ENCODE results near the gene NR6A1. TPM values are rescaled to one million over a fixed set of nuclear protein-coding genes. Genes with fewer than 3 reads are reported as not detected.

Gene NR6A1
- total RNA-seq, 5 donors from 2014 or later (not counting 1 experiment from before 2014, with no cell fraction given), result 0.19 to 0.50 (median 0.40) TPM; not detected in 1

DNA sequence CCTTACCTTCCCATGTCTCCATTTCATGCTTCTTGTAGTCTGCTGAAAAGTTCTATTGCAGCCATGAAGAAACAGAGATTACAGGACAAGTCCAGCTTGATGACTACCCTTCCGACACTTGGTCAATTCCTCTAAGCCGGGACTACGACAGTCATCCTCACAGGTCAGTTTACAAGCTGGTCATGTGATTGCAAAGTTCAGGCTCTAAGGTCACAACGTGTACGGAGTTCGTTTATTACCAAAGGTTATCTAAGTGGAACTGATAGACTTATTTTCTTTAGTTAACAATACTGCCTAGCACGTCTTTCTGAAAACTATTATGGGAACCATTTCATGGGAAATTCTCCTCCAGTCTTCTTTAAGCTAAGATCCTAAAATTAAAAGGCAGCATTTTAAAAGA, 175.4 kb downstream of the NR6A1 start:
- H3K36me3 ChIP-seq (ENCODE audit: control insufficient read depth in 2 of 2, extremely low read depth in 1 of 2, insufficient read depth in 1 of 2, low read length in 1 of 2), result no peaks in the 10 kb centered on the region
- ChIA-PET CTCF (interaction anchor here in 1 of 2 donors (0.6 kb wide), 1 partner anchor 43 kb away, joined by 5 read pairs; no protein-coding TSS in a partner anchor), POLR2A (no interaction called here)
- no peaks in the 10 kb centered on the region for H3K27me3 ChIP-seq (replicated peaks in 1 of 2; ENCODE audit: control insufficient read depth in 2 of 2, extremely low read depth in 1 of 2, insufficient read depth in 2 of 2, low read length in 1 of 2)
- DNase-seq, result no peak
- H3K27ac Mint-ChIP-seq, result no peak overlapping the region
- no peaks in the 10 kb centered on the region for H3K36me3 Mint-ChIP-seq
- H3K4me3 Mint-ChIP-seq, result no peak overlapping the region
- H3K27ac ChIP-seq (ENCODE audit: low read length), result no peak overlapping the region
- H3K27me3 Mint-ChIP-seq, result peaks cover 17 to 23% of the 10 kb centered on the region in 2 donors
- H3K4me3 ChIP-seq (ENCODE audit: control insufficient read depth in 1 of 2, extremely low read depth in 1 of 2, low read length in 1 of 2), result no peak overlapping the region
- no peaks in the 10 kb centered on the region for H3K4me1 ChIP-seq (ENCODE audit: control insufficient read depth in 1 of 2, extremely low read depth in 1 of 2, insufficient read depth in 2 of 2, low read length in 2 of 2)
- no peak for ATAC-seq (replicated peaks in 1 of 4)
- H3K9me3 ChIP-seq, result no peaks in the 10 kb centered on the region
- H3K9me3 Mint-ChIP-seq, result no peaks in the 10 kb centered on the region
- 100% methylated on average over 1 of the region's 7 CpGs for WGBS (ENCODE audit: insufficient coverage)
- H3K4me1 Mint-ChIP-seq, result no peaks in the 10 kb centered on the region

GRCh38 chr9:124594673-124595072, 176.4 kb downstream of the NR6A1 start:
- DNase-seq, result no peak
- Histone ChIP-seq H3K9me3 (no peaks in the 10 kb centered on the region), H3K4me1 (ENCODE audit: control insufficient read depth in 1 of 2, extremely low read depth in 1 of 2, insufficient read depth in 2 of 2, low read length in 2 of 2) (no peaks in the 10 kb centered on the region), H3K27me3 (replicated peaks in 1 of 2; ENCODE audit: control insufficient read depth in 2 of 2, extremely low read depth in 1 of 2, insufficient read depth in 2 of 2, low read length in 1 of 2) (no peaks in the 10 kb centered on the region), H3K4me3 (ENCODE audit: control insufficient read depth in 1 of 2, extremely low read depth in 1 of 2, low read length in 1 of 2) (no peak overlapping the region), H3K36me3 (ENCODE audit: control insufficient read depth in 2 of 2, extremely low read depth in 1 of 2, insufficient read depth in 1 of 2, low read length in 1 of 2) (no peaks in the 10 kb centered on the region), H3K27ac (ENCODE audit: low read length) (no peak overlapping the region)
- H3K36me3 Mint-ChIP-seq, result no peaks in the 10 kb centered on the region
- H3K4me3 Mint-ChIP-seq, result no peak overlapping the region
- no peaks in the 10 kb centered on the region for H3K4me1 Mint-ChIP-seq
- ChIA-PET POLR2A (interaction anchor here in 1 of 2 donors (0.5 kb wide), 1 partner anchor 476 kb away, joined by 4 read pairs; no protein-coding TSS in a partner anchor), CTCF (no interaction called here)
- no peaks in the 10 kb centered on the region for H3K9me3 Mint-ChIP-seq
- no peak for ATAC-seq (replicated peaks in 1 of 4)
- H3K27ac Mint-ChIP-seq, result no peak overlapping the region
- WGBS (ENCODE audit: insufficient coverage), result 62% methylated on average over 3 of the region's 3 CpGs
- H3K27me3 Mint-ChIP-seq, result peaks cover 13 to 23% of the 10 kb centered on the region in 2 donors

GRCh38 chr9:124594225-124594624, 176.9 kb downstream of the NR6A1 start:
- Mint-ChIP-seq H3K4me3 (no peak overlapping the region), H3K27me3 (peaks cover 13 to 23% of the 10 kb centered on the region in 2 donors), H3K4me1 (no peaks in the 10 kb centered on the region), H3K36me3 (no peaks in the 10 kb centered on the region), H3K9me3 (no peaks in the 10 kb centered on the region), H3K27ac (no peak overlapping the region)
- H3K4me1 ChIP-seq (ENCODE audit: control insufficient read depth in 1 of 2, extremely low read depth in 1 of 2, insufficient read depth in 2 of 2, low read length in 2 of 2), result no peaks in the 10 kb centered on the region
- 44% methylated on average over 2 of the region's 3 CpGs for WGBS (ENCODE audit: insufficient coverage)
- CTCF ChIA-PET, result no interaction called here
- H3K27ac ChIP-seq (ENCODE audit: low read length), result no peak overlapping the region
- no peaks in the 10 kb centered on the region for H3K9me3 ChIP-seq
- POLR2A ChIA-PET, result no interaction called here
- no peaks in the 10 kb centered on the region for H3K27me3 ChIP-seq (replicated peaks in 1 of 2; ENCODE audit: control insufficient read depth in 2 of 2, extremely low read depth in 1 of 2, insufficient read depth in 2 of 2, low read length in 1 of 2)
- no peak for DNase-seq
- no peak for ATAC-seq (replicated peaks in 1 of 4)
- no peaks in the 10 kb centered on the region for H3K36me3 ChIP-seq (ENCODE audit: control insufficient read depth in 2 of 2, extremely low read depth in 1 of 2, insufficient read depth in 1 of 2, low read length in 1 of 2)
- no peak overlapping the region for H3K4me3 ChIP-seq (ENCODE audit: control insufficient read depth in 1 of 2, extremely low read depth in 1 of 2, low read length in 1 of 2)

DNA sequence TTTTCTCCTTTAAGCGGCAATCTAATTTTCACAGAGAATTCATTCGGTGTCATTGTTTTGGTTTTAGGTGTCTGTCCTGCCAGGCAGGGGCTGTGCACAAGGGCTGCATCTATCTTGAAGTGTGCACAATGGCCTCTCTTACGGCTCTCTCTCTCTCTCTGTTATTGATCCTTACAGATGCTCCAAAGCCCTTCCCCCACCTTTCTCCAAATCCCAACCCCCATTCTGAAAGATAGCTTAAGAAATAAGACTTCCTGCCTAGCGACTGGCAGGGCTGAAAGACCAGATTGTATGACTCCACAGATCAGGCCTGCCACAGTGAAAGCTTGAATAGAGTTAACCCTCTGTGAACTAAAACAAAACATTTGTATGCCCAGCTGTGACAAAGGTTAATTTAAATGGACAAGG, 177.5 kb downstream of the NR6A1 start:
- no peaks in the 10 kb centered on the region for H3K9me3 Mint-ChIP-seq
- no peak overlapping the region for H3K27ac Mint-ChIP-seq

GRCh38 chr9:124593200-124593599, 177.9 kb downstream of the NR6A1 start:
- CTCF ChIA-PET, result no interaction called here
- DNase-seq, result no peak
- Histone ChIP-seq H3K9me3 (no peaks in the 10 kb centered on the region), H3K4me1 (ENCODE audit: control insufficient read depth in 1 of 2, extremely low read depth in 1 of 2, insufficient read depth in 2 of 2, low read length in 2 of 2) (no peaks in the 10 kb centered on the region), H3K36me3 (ENCODE audit: control insufficient read depth in 2 of 2, extremely low read depth in 1 of 2, insufficient read depth in 1 of 2, low read length in 1 of 2) (no peaks in the 10 kb centered on the region), H3K27me3 (replicated peaks in 1 of 2; ENCODE audit: control insufficient read depth in 2 of 2, extremely low read depth in 1 of 2, insufficient read depth in 2 of 2, low read length in 1 of 2) (no peaks in the 10 kb centered on the region), H3K4me3 (ENCODE audit: control insufficient read depth in 1 of 2, extremely low read depth in 1 of 2, low read length in 1 of 2) (no peak overlapping the region), H3K27ac (ENCODE audit: low read length) (no peak overlapping the region)
- Mint-ChIP-seq H3K36me3 (no peaks in the 10 kb centered on the region), H3K4me3 (no peak overlapping the region), H3K9me3 (no peaks in the 10 kb centered on the region), H3K27ac (no peak overlapping the region), H3K27me3 (peaks cover 13 to 19% of the 10 kb centered on the region in 2 donors), H3K4me1 (no peaks in the 10 kb centered on the region)
- POLR2A ChIA-PET, result no interaction called here
- no peak for ATAC-seq (replicated peaks in 1 of 4)
- WGBS (ENCODE audit: insufficient coverage), result 83% methylated on average over 1 of the region's 3 CpGs

More for the DNA sequence above, 177.5 kb downstream of the NR6A1 start:
- Histone ChIP-seq H3K9me3 (no peaks in the 10 kb centered on the region), H3K4me3 (ENCODE audit: control insufficient read depth in 1 of 2, extremely low read depth in 1 of 2, low read length in 1 of 2) (no peak overlapping the region), H3K27ac (ENCODE audit: low read length) (no peak overlapping the region), H3K36me3 (ENCODE audit: control insufficient read depth in 2 of 2, extremely low read depth in 1 of 2, insufficient read depth in 1 of 2, low read length in 1 of 2) (no peaks in the 10 kb centered on the region), H3K27me3 (replicated peaks in 1 of 2; ENCODE audit: control insufficient read depth in 2 of 2, extremely low read depth in 1 of 2, insufficient read depth in 2 of 2, low read length in 1 of 2) (no peaks in the 10 kb centered on the region), H3K4me1 (ENCODE audit: control insufficient read depth in 1 of 2, extremely low read depth in 1 of 2, insufficient read depth in 2 of 2, low read length in 2 of 2) (no peaks in the 10 kb centered on the region)
- ChIA-PET CTCF (no interaction called here), POLR2A (no interaction called here)
- Mint-ChIP-seq H3K36me3 (no peaks in the 10 kb centered on the region), H3K27me3 (peaks cover 13 to 21% of the 10 kb centered on the region in 2 donors), H3K4me3 (no peak overlapping the region), H3K4me1 (no peaks in the 10 kb centered on the region)
- DNase-seq, result no peak
- WGBS (ENCODE audit: insufficient coverage), result 68% methylated on average over 4 of the region's 4 CpGs
- no peak for ATAC-seq (replicated peaks in 1 of 4)

DNA sequence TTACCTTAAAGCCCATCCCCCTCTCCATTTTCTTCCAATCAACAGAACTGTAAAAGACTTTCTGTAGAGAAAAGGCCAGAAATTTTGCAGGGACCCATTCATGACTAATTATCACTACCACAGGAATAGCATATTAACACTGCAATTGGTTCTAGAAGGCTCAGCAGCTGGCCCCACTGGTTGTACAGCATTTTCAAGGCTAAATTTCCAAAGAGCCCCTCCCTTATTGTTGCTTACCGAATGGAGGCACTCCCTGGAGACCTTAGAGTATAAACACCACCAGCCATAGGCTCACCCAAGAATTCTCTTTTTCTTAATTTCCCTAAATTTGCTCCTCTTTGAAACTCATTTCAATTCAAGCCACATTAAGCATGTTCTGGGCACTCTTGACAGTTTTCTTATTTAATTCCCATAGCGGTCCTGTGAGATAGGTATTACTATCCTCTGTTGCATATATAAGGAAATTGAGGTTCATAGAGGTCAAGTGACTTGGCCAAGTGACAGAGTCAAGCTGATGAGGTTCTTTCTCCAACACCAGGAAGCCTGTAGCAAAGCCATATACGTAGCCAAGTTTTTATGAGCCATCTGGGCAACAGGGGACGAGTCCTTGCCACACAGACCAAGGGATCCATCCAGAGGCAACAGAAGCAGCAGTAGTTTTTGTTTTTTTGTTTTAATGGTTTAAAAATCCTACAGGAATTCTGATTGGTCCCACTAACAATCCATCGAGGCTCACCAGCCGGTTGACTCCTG, 180.0 kb downstream of the NR6A1 start:
- no peak for DNase-seq
- H3K4me3 Mint-ChIP-seq, result no peak overlapping the region
- peaks cover 15% of the 10 kb centered on the region in 2 donors for H3K27me3 Mint-ChIP-seq
- no peaks in the 10 kb centered on the region for H3K9me3 ChIP-seq
- 77% methylated on average over 3 of the region's 6 CpGs for WGBS (ENCODE audit: insufficient coverage)
- ATAC-seq (replicated peaks in 1 of 4), result no peak
- H3K27ac Mint-ChIP-seq, result no peak overlapping the region
- no peaks in the 10 kb centered on the region for H3K4me1 ChIP-seq (ENCODE audit: control insufficient read depth in 1 of 2, extremely low read depth in 1 of 2, insufficient read depth in 2 of 2, low read length in 2 of 2)
- H3K36me3 ChIP-seq (ENCODE audit: control insufficient read depth in 2 of 2, extremely low read depth in 1 of 2, insufficient read depth in 1 of 2, low read length in 1 of 2), result no peaks in the 10 kb centered on the region
- ChIA-PET POLR2A (no interaction called here), CTCF (no interaction called here)
- no peak overlapping the region for H3K27ac ChIP-seq (ENCODE audit: low read length)
- H3K27me3 ChIP-seq (replicated peaks in 1 of 2; ENCODE audit: control insufficient read depth in 2 of 2, extremely low read depth in 1 of 2, insufficient read depth in 2 of 2, low read length in 1 of 2), result no peaks in the 10 kb centered on the region
- no peaks in the 10 kb centered on the region for H3K4me1 Mint-ChIP-seq
- H3K9me3 Mint-ChIP-seq, result no peaks in the 10 kb centered on the region
- no peaks in the 10 kb centered on the region for H3K36me3 Mint-ChIP-seq
- no peak overlapping the region for H3K4me3 ChIP-seq (ENCODE audit: control insufficient read depth in 1 of 2, extremely low read depth in 1 of 2, low read length in 1 of 2)
